PFSK-1 (cell line): Measurements from ENCODE around the gene SYNE1.

ENCODE experiments used
- FOXP2 ChIP-seq: optimal IDR thresholded peaks from 2 replicates; pipeline ENCODE3; 2011; ENCODE audit warnings: borderline replicate concordance, control low read depth, inconsistent platforms; ENCODE audit not compliant: insufficient read depth; ENCODE audit errors: extremely low read length, extremely low read depth
- POLR2AphosphoS5 ChIP-seq: IDR thresholded peaks from 2 replicates; pipeline ENCODE4 v1.6.1; 2012; ENCODE audit warnings: low read depth, mild to moderate bottlenecking, control low read depth, low read length, moderate library complexity
- REST ChIP-seq, 2 experiments: IDR thresholded peaks; 2 replicates each; pipeline versions ENCODE4 v1.6.1 to v1.8.0; 2011 to 2012; ENCODE audit warnings: low read depth in 2 of 2, low read length in 2 of 2, control low read depth in 1 of 2, inconsistent platforms in 1 of 2, mild to moderate bottlenecking in 1 of 2, moderate library complexity in 1 of 2; ENCODE audit not compliant: insufficient read depth in 1 of 2
- SIN3A ChIP-seq: IDR thresholded peaks from 2 replicates; pipeline ENCODE4 v1.6.1; 2012; ENCODE audit warnings: mild to moderate bottlenecking, low read length, moderate library complexity, borderline replicate concordance; ENCODE audit not compliant: insufficient read depth
- TAF1 ChIP-seq: IDR thresholded peaks from 2 replicates; pipeline ENCODE4 v1.6.1; 2012; ENCODE audit warnings: low read length, control low read depth, borderline replicate concordance; ENCODE audit not compliant: insufficient read depth

The SYNE1 gene

GRCh38 chr6:152241013-152241766 lies 396.0 kb downstream of the SYNE1 start:
- TF ChIP-seq POLR2AphosphoS5 (no peak), TAF1 (no peak)

GRCh38 chr6:152240436-152240835 lies 396.7 kb downstream of the SYNE1 start:
- TF ChIP-seq TAF1 (no peak), POLR2AphosphoS5 (no peak), REST (IDR thresholded peaks at IDR 0.05; ENCODE audit: insufficient read depth in 1 of 2, low read depth in 2 of 2, low read length in 2 of 2) (no peak), SIN3A (no peak), FOXP2 (no peak)

GRCh38 chr6:152236370-152237097 lies 400.6 kb downstream of the SYNE1 start:
- TF ChIP-seq REST (IDR thresholded peaks at IDR 0.05; ENCODE audit: insufficient read depth in 1 of 2, low read depth in 2 of 2, low read length in 2 of 2): no peak
- no peak for TF ChIP-seq SIN3A
- no peak for TF ChIP-seq TAF1
- no peak for TF ChIP-seq FOXP2

- TF ChIP-seq SIN3A (no peak), REST (IDR thresholded peaks at IDR 0.05; ENCODE audit: insufficient read depth in 1 of 2, low read depth in 2 of 2, low read length in 2 of 2) (no peak), TAF1 (no peak), POLR2AphosphoS5 (no peak)
Measured at GRCh38 chr6:152233547-152234320, 403.4 kb downstream of the SYNE1 start.

- TF ChIP-seq REST (IDR thresholded peaks at IDR 0.05; ENCODE audit: insufficient read depth in 1 of 2, low read depth in 2 of 2, low read length in 2 of 2) (no peak), POLR2AphosphoS5 (no peak), FOXP2 (no peak), TAF1 (no peak), SIN3A (no peak)
Measured at GRCh38 chr6:152232501-152233151, 404.5 kb downstream of the SYNE1 start.
